Ishikawa (cell line): ENCODE results near the gene SSR4.

ENCODE experiments used
- CREB1 ChIP-seq: IDR thresholded peaks from 2 replicates; pipeline ENCODE4 v1.6.1; 2012; ENCODE audit warnings: low read depth
- EP300 ChIP-seq: IDR thresholded peaks from 2 replicates; pipeline ENCODE4 v1.6.1; 2012; ENCODE audit warnings: borderline replicate concordance
- FOXM1 ChIP-seq: IDR thresholded peaks from 2 replicates; pipeline ENCODE4 v1.6.1; 2012; ENCODE audit warnings: low read depth, borderline replicate concordance
- NFIC ChIP-seq: IDR thresholded peaks from 2 replicates; pipeline ENCODE4 v1.6.1; 2012
- TAF1 ChIP-seq: IDR thresholded peaks from 2 replicates; pipeline ENCODE4 v1.6.1; 2012; ENCODE audit warnings: low read depth, mild to moderate bottlenecking
- USF1 ChIP-seq: IDR thresholded peaks from 2 replicates; pipeline ENCODE4 v1.6.1; 2012
- YY1 ChIP-seq: IDR thresholded peaks from 2 replicates; pipeline ENCODE4 v1.6.1; 2012; ENCODE audit warnings: low read depth
- ZBTB7A ChIP-seq: IDR thresholded peaks from 2 replicates; pipeline ENCODE4 v1.6.1; 2012; ENCODE audit warnings: low read depth
- TF ChIP-seq, protein P1 (sequence below): IDR thresholded peaks from 2 replicates; pipeline ENCODE4 v1.6.1; 2012
- TF ChIP-seq, protein P2 (sequence below): IDR thresholded peaks from 2 replicates; pipeline ENCODE4 v1.6.1; 2012; ENCODE audit warnings: low read depth, mild to moderate bottlenecking

- no peak for TF ChIP-seq YY1
- TF ChIP-seq, protein P1, sequence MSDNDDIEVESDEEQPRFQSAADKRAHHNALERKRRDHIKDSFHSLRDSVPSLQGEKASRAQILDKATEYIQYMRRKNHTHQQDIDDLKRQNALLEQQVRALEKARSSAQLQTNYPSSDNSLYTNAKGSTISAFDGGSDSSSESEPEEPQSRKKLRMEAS = no peak
- no peak for TF ChIP-seq CREB1
- no peak for TF ChIP-seq FOXM1
- no peak for TF ChIP-seq TAF1
- no peak for TF ChIP-seq USF1
- no peak for TF ChIP-seq NFIC
- TF ChIP-seq, protein P2, sequence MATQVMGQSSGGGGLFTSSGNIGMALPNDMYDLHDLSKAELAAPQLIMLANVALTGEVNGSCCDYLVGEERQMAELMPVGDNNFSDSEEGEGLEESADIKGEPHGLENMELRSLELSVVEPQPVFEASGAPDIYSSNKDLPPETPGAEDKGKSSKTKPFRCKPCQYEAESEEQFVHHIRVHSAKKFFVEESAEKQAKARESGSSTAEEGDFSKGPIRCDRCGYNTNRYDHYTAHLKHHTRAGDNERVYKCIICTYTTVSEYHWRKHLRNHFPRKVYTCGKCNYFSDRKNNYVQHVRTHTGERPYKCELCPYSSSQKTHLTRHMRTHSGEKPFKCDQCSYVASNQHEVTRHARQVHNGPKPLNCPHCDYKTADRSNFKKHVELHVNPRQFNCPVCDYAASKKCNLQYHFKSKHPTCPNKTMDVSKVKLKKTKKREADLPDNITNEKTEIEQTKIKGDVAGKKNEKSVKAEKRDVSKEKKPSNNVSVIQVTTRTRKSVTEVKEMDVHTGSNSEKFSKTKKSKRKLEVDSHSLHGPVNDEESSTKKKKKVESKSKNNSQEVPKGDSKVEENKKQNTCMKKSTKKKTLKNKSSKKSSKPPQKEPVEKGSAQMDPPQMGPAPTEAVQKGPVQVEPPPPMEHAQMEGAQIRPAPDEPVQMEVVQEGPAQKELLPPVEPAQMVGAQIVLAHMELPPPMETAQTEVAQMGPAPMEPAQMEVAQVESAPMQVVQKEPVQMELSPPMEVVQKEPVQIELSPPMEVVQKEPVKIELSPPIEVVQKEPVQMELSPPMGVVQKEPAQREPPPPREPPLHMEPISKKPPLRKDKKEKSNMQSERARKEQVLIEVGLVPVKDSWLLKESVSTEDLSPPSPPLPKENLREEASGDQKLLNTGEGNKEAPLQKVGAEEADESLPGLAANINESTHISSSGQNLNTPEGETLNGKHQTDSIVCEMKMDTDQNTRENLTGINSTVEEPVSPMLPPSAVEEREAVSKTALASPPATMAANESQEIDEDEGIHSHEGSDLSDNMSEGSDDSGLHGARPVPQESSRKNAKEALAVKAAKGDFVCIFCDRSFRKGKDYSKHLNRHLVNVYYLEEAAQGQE = no peak
- TF ChIP-seq ZBTB7A = no peak
- no peak for TF ChIP-seq EP300
Measured at GRCh38 chrX:153769865-153770600, 24.4 kb upstream of the SSR4 start.
